Measurements from ENCODE around the gene IFNA2.
"Not testable (repeated sequence)": the region's sequence is repeated elsewhere in the genome, so short reads cannot be mapped to it uniquely, and the experiment has no call there.

Gene IFNA2

GRCh38 chr9:21385131-21385670, at the start of gene IFNA2:
Gene IFNA2 (minus strand): TSS chr9:21385398. CDS start chr9:21385329, 69 bp downstream.
- no peak for DNase-seq
- in situ Hi-C loops (cut with HindIII; ENCODE audit: low pct_ligation_motif_present, low pct_unique_long_range_greater_than_20kb, low sequenced_read_pairs): no loop called here

- in situ Hi-C loops (cut with HindIII; ENCODE audit: low pct_ligation_motif_present, low pct_unique_long_range_greater_than_20kb, low sequenced_read_pairs); DNase-seq: not testable (repeated sequence)
Measured at GRCh38 chr9:21435015-21435383, 49.8 kb upstream of the IFNA2 start.

- no peak for DNase-seq
- in situ Hi-C loops (cut with HindIII; ENCODE audit: low pct_ligation_motif_present, low pct_unique_long_range_greater_than_20kb, low sequenced_read_pairs): no loop called here
Measured at GRCh38 chr9:21434202-21435014, 49.2 kb upstream of the IFNA2 start.

- in situ Hi-C loops (cut with HindIII; ENCODE audit: low pct_ligation_motif_present, low pct_unique_long_range_greater_than_20kb, low sequenced_read_pairs): no loop called here
- no peak for DNase-seq
Measured at GRCh38 chr9:21432672-21433425, 47.7 kb upstream of the IFNA2 start.

- in situ Hi-C loops (cut with HindIII; ENCODE audit: low pct_ligation_motif_present, low pct_unique_long_range_greater_than_20kb, low sequenced_read_pairs): no loop called here
- no peak for DNase-seq
Measured at GRCh38 chr9:21429191-21429590, 44.0 kb upstream of the IFNA2 start.

GRCh38 chr9:21428235-21428634, 43.0 kb upstream of the IFNA2 start:
- in situ Hi-C loops (cut with HindIII; ENCODE audit: low pct_ligation_motif_present, low pct_unique_long_range_greater_than_20kb, low sequenced_read_pairs): no loop called here
- DNase-seq: no peak

- no peak for DNase-seq
- in situ Hi-C loops (cut with HindIII; ENCODE audit: low pct_ligation_motif_present, low pct_unique_long_range_greater_than_20kb, low sequenced_read_pairs): no loop called here
Measured at GRCh38 chr9:21415493-21416267, 30.5 kb upstream of the IFNA2 start.

- DNase-seq: no peak
- in situ Hi-C loops (cut with HindIII; ENCODE audit: low pct_ligation_motif_present, low pct_unique_long_range_greater_than_20kb, low sequenced_read_pairs): no loop called here
Measured at GRCh38 chr9:21414220-21414940, 29.2 kb upstream of the IFNA2 start.

GRCh38 chr9:21413624-21414023, 28.4 kb upstream of the IFNA2 start:
- in situ Hi-C loops (cut with HindIII; ENCODE audit: low pct_ligation_motif_present, low pct_unique_long_range_greater_than_20kb, low sequenced_read_pairs): no loop called here
- no peak for DNase-seq

- DNase-seq: no peak
- in situ Hi-C loops (cut with HindIII; ENCODE audit: low pct_ligation_motif_present, low pct_unique_long_range_greater_than_20kb, low sequenced_read_pairs): no loop called here
Measured at GRCh38 chr9:21413151-21413550, 28.0 kb upstream of the IFNA2 start.

- in situ Hi-C loops (cut with HindIII; ENCODE audit: low pct_ligation_motif_present, low pct_unique_long_range_greater_than_20kb, low sequenced_read_pairs): no loop called here
Measured at GRCh38 chr9:21412107-21412506, 26.9 kb upstream of the IFNA2 start.

GRCh38 chr9:21408817-21409216, 23.6 kb upstream of the IFNA2 start, which contains the start of gene IFNA8:
Gene IFNA8 (plus strand): TSS chr9:21409117. CDS start chr9:21409177, 60 bp downstream.
- in situ Hi-C loops (cut with HindIII; ENCODE audit: low pct_ligation_motif_present, low pct_unique_long_range_greater_than_20kb, low sequenced_read_pairs): no loop called here
- DNase-seq: no peak

More at GRCh38 chr9:21412107-21412506, 26.9 kb upstream of the IFNA2 start:
- no peak for DNase-seq

GRCh38 chr9:21404146-21404545, 18.9 kb upstream of the IFNA2 start:
- in situ Hi-C loops (cut with HindIII; ENCODE audit: low pct_ligation_motif_present, low pct_unique_long_range_greater_than_20kb, low sequenced_read_pairs): no loop called here
- DNase-seq: no peak

- no peak for DNase-seq
- in situ Hi-C loops (cut with HindIII; ENCODE audit: low pct_ligation_motif_present, low pct_unique_long_range_greater_than_20kb, low sequenced_read_pairs): no loop called here
Measured at GRCh38 chr9:21402386-21403251, 17.4 kb upstream of the IFNA2 start.

GRCh38 chr9:21399956-21400355, 14.8 kb upstream of the IFNA2 start:
- DNase-seq: no peak
- in situ Hi-C loops (cut with HindIII; ENCODE audit: low pct_ligation_motif_present, low pct_unique_long_range_greater_than_20kb, low sequenced_read_pairs): no loop called here

- no peak for DNase-seq
- in situ Hi-C loops (cut with HindIII; ENCODE audit: low pct_ligation_motif_present, low pct_unique_long_range_greater_than_20kb, low sequenced_read_pairs): no loop called here
Measured at GRCh38 chr9:21398955-21399489, 13.8 kb upstream of the IFNA2 start.

All from ACHN (cell line).